PC-9 (cell line): ENCODE results near the gene INTU.

Experiments
- CTCF ChIP-seq: fragments of 200-600 bp; sonication (generic); conservative IDR thresholded peaks from 2 replicates; pipeline ENCODE4 v1.6.1; 2017; ENCODE audit warnings: mixed run types, antibody characterized with exemption, mild to moderate bottlenecking, moderate library complexity
- EZH2 ChIP-seq: fragments of 200-600 bp; sonication (generic); IDR thresholded peaks from 2 replicates; pipeline ENCODE4 v1.8.0; 2017; ENCODE audit warnings: antibody characterized with exemption, low read depth

GRCh38 chr4:127771535-127772275 lies 138.9 kb downstream of the INTU start:
- TF ChIP-seq CTCF, result no peak
- no peak for TF ChIP-seq EZH2
